ENCODE data around the gene ANKS1B.

DNA sequence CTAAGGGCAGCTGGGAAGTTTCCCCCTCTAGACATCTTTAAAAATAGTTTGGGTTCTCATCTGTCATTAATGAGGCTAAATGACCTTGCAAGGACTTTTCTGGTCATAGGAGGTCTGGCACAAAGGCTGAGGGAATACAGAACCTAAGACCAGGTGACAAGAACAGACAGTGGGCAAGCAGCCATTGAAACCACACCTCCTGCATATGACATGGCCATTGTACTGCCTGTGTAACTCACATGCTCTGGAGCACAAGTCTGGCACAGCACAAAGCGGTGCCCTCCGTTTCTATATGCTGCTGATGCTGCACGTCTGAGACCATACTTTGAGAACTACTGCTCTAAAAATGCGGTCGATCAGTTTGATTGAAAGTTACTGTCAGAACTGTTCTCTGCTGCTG lies 1196.3 kb downstream of the ANKS1B start:
- TF ChIP-seq, protein P1, sequence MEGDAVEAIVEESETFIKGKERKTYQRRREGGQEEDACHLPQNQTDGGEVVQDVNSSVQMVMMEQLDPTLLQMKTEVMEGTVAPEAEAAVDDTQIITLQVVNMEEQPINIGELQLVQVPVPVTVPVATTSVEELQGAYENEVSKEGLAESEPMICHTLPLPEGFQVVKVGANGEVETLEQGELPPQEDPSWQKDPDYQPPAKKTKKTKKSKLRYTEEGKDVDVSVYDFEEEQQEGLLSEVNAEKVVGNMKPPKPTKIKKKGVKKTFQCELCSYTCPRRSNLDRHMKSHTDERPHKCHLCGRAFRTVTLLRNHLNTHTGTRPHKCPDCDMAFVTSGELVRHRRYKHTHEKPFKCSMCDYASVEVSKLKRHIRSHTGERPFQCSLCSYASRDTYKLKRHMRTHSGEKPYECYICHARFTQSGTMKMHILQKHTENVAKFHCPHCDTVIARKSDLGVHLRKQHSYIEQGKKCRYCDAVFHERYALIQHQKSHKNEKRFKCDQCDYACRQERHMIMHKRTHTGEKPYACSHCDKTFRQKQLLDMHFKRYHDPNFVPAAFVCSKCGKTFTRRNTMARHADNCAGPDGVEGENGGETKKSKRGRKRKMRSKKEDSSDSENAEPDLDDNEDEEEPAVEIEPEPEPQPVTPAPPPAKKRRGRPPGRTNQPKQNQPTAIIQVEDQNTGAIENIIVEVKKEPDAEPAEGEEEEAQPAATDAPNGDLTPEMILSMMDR (IDR thresholded peaks at IDR 0.05): no peak
- TF ChIP-seq POLR2A (IDR thresholded peaks at IDR 0.05): no peak
